ENCODE results near the gene SPOCK1. TPM values are rescaled to one million over a fixed set of nuclear protein-coding genes. Genes with fewer than 3 reads are reported as not detected.

The SPOCK1 gene
- total RNA-seq, 4 donors from 2014 or later: 8.6 to 34.8 (median 13.2) TPM

GRCh38 chr5:137200906-137201700 is 298.0 kb downstream of the SPOCK1 start:
- no peak for DNase-seq
- Histone ChIP-seq H3K4me3 (no peak overlapping the region), H3K27me3 (no peaks in the 10 kb centered on the region), H3K27ac (no peak overlapping the region), H3K36me3 (no peaks in the 10 kb centered on the region), H3K4me1 (no peaks in the 10 kb centered on the region), H3K9me3 (no peaks in the 10 kb centered on the region)
- 68 to 73% methylated on average over 4 to 5 of the region's 5 CpGs for WGBS, 2 donors (ENCODE audit: low coverage in 1 of 2)
- in situ Hi-C loops (cut with MboI; ENCODE audit: low pct_ligation_motif_present in 1 of 4, low pct_unique_long_range_greater_than_20kb in 1 of 4, low sequenced_read_pairs in 3 of 4) (loop anchor here in 1 of 4 donors (25.0 kb wide), 1 partner anchor 389 kb away; no protein-coding TSS in a partner anchor), intact Hi-C loops (cut with DNase I; ENCODE audit: low total_unique reads) (no loop called here)
- TF ChIP-seq POLR2A (IDR thresholded peaks at IDR 0.05) (no peak), EP300 (IDR thresholded peaks at IDR 0.05; ENCODE audit: low read depth) (no peak), POLR2AphosphoS5 (IDR thresholded peaks at IDR 0.05) (no peak), CTCF (IDR thresholded peaks at IDR 0.05) (no peak)

- WGBS, 2 donors (ENCODE audit: low coverage in 1 of 2): 58 to 75% methylated on average over 3 of the region's 3 CpGs
- H3K4me1 ChIP-seq: no peaks in the 10 kb centered on the region
- no peak for DNase-seq
- H3K4me3 ChIP-seq: no peak overlapping the region
- in situ Hi-C loops (cut with MboI; ENCODE audit: low pct_ligation_motif_present in 1 of 4, low pct_unique_long_range_greater_than_20kb in 1 of 4, low sequenced_read_pairs in 3 of 4) (loop anchor here in 1 of 4 donors (25.0 kb wide), 1 partner anchor 388 kb away; no protein-coding TSS in a partner anchor), intact Hi-C loops (cut with DNase I; ENCODE audit: low total_unique reads) (no loop called here)
- no peak for TF ChIP-seq CTCF (IDR thresholded peaks at IDR 0.05)
- no peak for TF ChIP-seq POLR2A (IDR thresholded peaks at IDR 0.05)
- TF ChIP-seq EP300 (IDR thresholded peaks at IDR 0.05; ENCODE audit: low read depth): no peak
- H3K9me3 ChIP-seq: no peaks in the 10 kb centered on the region
- H3K27ac ChIP-seq: no peak overlapping the region
- H3K36me3 ChIP-seq: no peaks in the 10 kb centered on the region
- H3K27me3 ChIP-seq: no peaks in the 10 kb centered on the region
These were observed 299.2 kb downstream of the SPOCK1 start for GRCh38 chr5:137199966-137200365.

- 73% methylated on average over 6 of the region's 6 CpGs; no CpG with 5 or more reads in 1 of the 2 donors for WGBS, 2 donors (ENCODE audit: low coverage in 1 of 2)
- Histone ChIP-seq H3K4me1 (no peaks in the 10 kb centered on the region), H3K4me3 (no peak overlapping the region), H3K27me3 (no peaks in the 10 kb centered on the region), H3K9me3 (no peaks in the 10 kb centered on the region), H3K36me3 (no peaks in the 10 kb centered on the region), H3K27ac (no peak overlapping the region)
- in situ Hi-C loops (cut with MboI; ENCODE audit: low pct_ligation_motif_present in 1 of 4, low pct_unique_long_range_greater_than_20kb in 1 of 4, low sequenced_read_pairs in 3 of 4) (no loop called here), intact Hi-C loops (cut with DNase I; ENCODE audit: low total_unique reads) (no loop called here)
- no peak for DNase-seq
- TF ChIP-seq POLR2A (IDR thresholded peaks at IDR 0.05): no peak
- TF ChIP-seq CTCF (IDR thresholded peaks at IDR 0.05): no peak
- TF ChIP-seq POLR2AphosphoS5 (IDR thresholded peaks at IDR 0.05): no peak
- no peak for TF ChIP-seq EP300 (IDR thresholded peaks at IDR 0.05; ENCODE audit: low read depth)
These were observed 299.9 kb downstream of the SPOCK1 start for GRCh38 chr5:137199201-137199600.

GRCh38 chr5:137195483-137195882 is 303.6 kb downstream of the SPOCK1 start:
- no peak for DNase-seq
- Histone ChIP-seq H3K27ac (no peak overlapping the region), H3K9me3 (no peaks in the 10 kb centered on the region), H3K4me3 (no peak overlapping the region), H3K27me3 (no peaks in the 10 kb centered on the region), H3K36me3 (no peaks in the 10 kb centered on the region), H3K4me1 (no peaks in the 10 kb centered on the region)
- in situ Hi-C loops (cut with MboI; ENCODE audit: low pct_ligation_motif_present in 1 of 4, low pct_unique_long_range_greater_than_20kb in 1 of 4, low sequenced_read_pairs in 3 of 4): no loop called here
- 80 to 91% methylated on average over 1 to 2 of the region's 2 CpGs for WGBS, 2 donors (ENCODE audit: low coverage in 1 of 2)
- TF ChIP-seq CTCF (IDR thresholded peaks at IDR 0.05) (no peak), POLR2A (IDR thresholded peaks at IDR 0.05) (no peak), POLR2AphosphoS5 (IDR thresholded peaks at IDR 0.05) (no peak), EP300 (IDR thresholded peaks at IDR 0.05; ENCODE audit: low read depth) (no peak)
- intact Hi-C loops (cut with DNase I; ENCODE audit: low total_unique reads): no loop called here

Measured in transverse colon (tissue), 4 donors.